Astrocyte (in vitro differentiated cells and primary cell): ENCODE results near the gene MORN1. TPM values are rescaled to one million over a fixed set of nuclear protein-coding genes. Genes with fewer than 3 reads are reported as not detected.
"Not testable (repeated sequence)": the region's sequence is repeated elsewhere in the genome, so short reads cannot be mapped to it uniquely, and the experiment has no call there.

ENCODE experiments used
- DNase-seq: peaks from one replicate; pipeline ENCODE4 v3.0.0-alpha.2; 2010; ENCODE audit warnings: low read depth
- FAIRE-seq: peaks from 2 replicates; lab custom pipeline; 2011; peaks lifted over from hg19 to GRCh38; lab: Jason Lieb, UNC
- H2AFZ ChIP-seq: 2 replicates; pipeline ENCODE4 v1.6.0; 2012; ENCODE audit warnings: low read depth, low read length, inconsistent platforms
- H3K27ac ChIP-seq: 2 replicates; pipeline ENCODE4 v1.5.1; 2011; ENCODE audit warnings: low read depth, low read length, inconsistent platforms
- H3K27me3 ChIP-seq: 2 replicates; pipeline ENCODE4 v1.6.0; 2011; ENCODE audit warnings: low read length, inconsistent platforms; ENCODE audit not compliant: insufficient read depth
- H3K36me3 ChIP-seq: 2 replicates; pipeline ENCODE4 v1.5.1; 2011; ENCODE audit warnings: low read length, inconsistent platforms; ENCODE audit not compliant: insufficient read depth
- H3K4me1 ChIP-seq: 2 replicates; pipeline ENCODE4 v1.5.1; 2011; ENCODE audit warnings: low read length, inconsistent platforms; ENCODE audit not compliant: insufficient read depth
- H3K4me2 ChIP-seq: 2 replicates; pipeline ENCODE4 v1.6.0; 2012; ENCODE audit warnings: low read length, inconsistent platforms
- H3K4me3 ChIP-seq: 2 replicates; pipeline ENCODE4 v1.5.1; 2011; ENCODE audit warnings: low read depth, mild to moderate bottlenecking, low read length, inconsistent platforms; ENCODE audit not compliant: insufficient read depth
- H3K79me2 ChIP-seq: 2 replicates; pipeline ENCODE4 v1.6.0; 2012; ENCODE audit warnings: mild to moderate bottlenecking, low read length, inconsistent platforms; ENCODE audit not compliant: insufficient read depth
- H3K9ac ChIP-seq: 2 replicates; pipeline ENCODE4 v1.6.0; 2012; ENCODE audit warnings: mild to moderate bottlenecking, low read length, inconsistent platforms
- H3K9me3 ChIP-seq: 2 replicates; pipeline ENCODE4 v1.5.1; 2012; ENCODE audit warnings: low read depth, mild to moderate bottlenecking, low read length, inconsistent platforms; ENCODE audit not compliant: insufficient read depth
- H4K20me1 ChIP-seq: 2 replicates; pipeline ENCODE4 v1.6.0; 2012; ENCODE audit warnings: low read length, inconsistent platforms; ENCODE audit not compliant: insufficient read depth
- H3K27ac Mint-ChIP-seq: one replicate; pipeline ENCODE4 v1.8.0; 2021; ENCODE audit warnings: mild to moderate bottlenecking, mixed read lengths; ENCODE audit not compliant: unreplicated experiment
- H3K27me3 Mint-ChIP-seq: one replicate; pipeline ENCODE4 v1.8.0; 2021; ENCODE audit warnings: low read depth, mixed read lengths; ENCODE audit not compliant: unreplicated experiment
- H3K36me3 Mint-ChIP-seq: one replicate; pipeline ENCODE4 v1.8.0; 2021; ENCODE audit warnings: low read depth, mixed read lengths; ENCODE audit not compliant: unreplicated experiment
- H3K4me1 Mint-ChIP-seq: one replicate; pipeline ENCODE4 v1.8.0; 2021; ENCODE audit warnings: low read depth, mixed read lengths; ENCODE audit not compliant: unreplicated experiment
- H3K4me3 Mint-ChIP-seq: one replicate; pipeline ENCODE4 v1.8.0; 2021; ENCODE audit warnings: mild to moderate bottlenecking, moderate library complexity, mixed read lengths; ENCODE audit not compliant: unreplicated experiment
- H3K9me3 Mint-ChIP-seq: one replicate; pipeline ENCODE4 v1.8.0; 2021; ENCODE audit warnings: mild to moderate bottlenecking, mixed read lengths; ENCODE audit not compliant: unreplicated experiment
- EZH2 ChIP-seq: IDR thresholded peaks from 2 replicates; pipeline ENCODE4 v1.6.1; 2012; ENCODE audit warnings: mild to moderate bottlenecking, low read length, inconsistent platforms; ENCODE audit not compliant: insufficient read depth
- total RNA-seq: library from RNA; stranded (reverse); gene quantifications from 2 replicates; pipeline ENCODE4 v1.2.1, GENCODE V29; 2021
- TF ChIP-seq, protein P1 (sequence below): IDR thresholded peaks from 2 replicates; pipeline ENCODE4 v1.5.1; 2011; ENCODE audit warnings: low read depth, mild to moderate bottlenecking, inconsistent platforms, low read length, moderate library complexity; ENCODE audit not compliant: insufficient read depth

MORN1 gene
- total RNA-seq, 1 donor from 2014 or later, result 9.2 TPM

GRCh38 chr1:2334883-2335534 lies 56.3 kb downstream of the MORN1 start:
- no peak overlapping the region for H3K27ac Mint-ChIP-seq
- no peak for DNase-seq
- Histone ChIP-seq H4K20me1 (no peaks in the 10 kb centered on the region), H3K27ac (no peak overlapping the region), H3K36me3 (no peaks in the 10 kb centered on the region), H2AFZ (peak overlapping the region; percentile 32), H3K4me1 (peaks cover 17% of the 10 kb centered on the region), H3K9ac (no peak overlapping the region), H3K79me2 (no peaks in the 10 kb centered on the region), H3K4me3 (no peak overlapping the region), H3K27me3 (no peaks in the 10 kb centered on the region), H3K4me2 (peak overlapping the region; percentile 23), H3K9me3 (no peaks in the 10 kb centered on the region)
- TF ChIP-seq, protein P1, sequence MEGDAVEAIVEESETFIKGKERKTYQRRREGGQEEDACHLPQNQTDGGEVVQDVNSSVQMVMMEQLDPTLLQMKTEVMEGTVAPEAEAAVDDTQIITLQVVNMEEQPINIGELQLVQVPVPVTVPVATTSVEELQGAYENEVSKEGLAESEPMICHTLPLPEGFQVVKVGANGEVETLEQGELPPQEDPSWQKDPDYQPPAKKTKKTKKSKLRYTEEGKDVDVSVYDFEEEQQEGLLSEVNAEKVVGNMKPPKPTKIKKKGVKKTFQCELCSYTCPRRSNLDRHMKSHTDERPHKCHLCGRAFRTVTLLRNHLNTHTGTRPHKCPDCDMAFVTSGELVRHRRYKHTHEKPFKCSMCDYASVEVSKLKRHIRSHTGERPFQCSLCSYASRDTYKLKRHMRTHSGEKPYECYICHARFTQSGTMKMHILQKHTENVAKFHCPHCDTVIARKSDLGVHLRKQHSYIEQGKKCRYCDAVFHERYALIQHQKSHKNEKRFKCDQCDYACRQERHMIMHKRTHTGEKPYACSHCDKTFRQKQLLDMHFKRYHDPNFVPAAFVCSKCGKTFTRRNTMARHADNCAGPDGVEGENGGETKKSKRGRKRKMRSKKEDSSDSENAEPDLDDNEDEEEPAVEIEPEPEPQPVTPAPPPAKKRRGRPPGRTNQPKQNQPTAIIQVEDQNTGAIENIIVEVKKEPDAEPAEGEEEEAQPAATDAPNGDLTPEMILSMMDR, result no peak
- TF ChIP-seq EZH2, result no peak
- peaks cover 19% of the 10 kb centered on the region for H3K27me3 Mint-ChIP-seq
- H3K4me3 Mint-ChIP-seq, result no peak overlapping the region
- no peak for FAIRE-seq
- H3K9me3 Mint-ChIP-seq, result no peaks in the 10 kb centered on the region
- peaks cover 2% of the 10 kb centered on the region for H3K4me1 Mint-ChIP-seq
- H3K36me3 Mint-ChIP-seq, result peaks cover 2% of the 10 kb centered on the region

- Mint-ChIP-seq H3K27ac (no peak overlapping the region), H3K27me3 (peaks cover 19% of the 10 kb centered on the region), H3K4me3 (no peak overlapping the region), H3K4me1 (peaks cover 2% of the 10 kb centered on the region), H3K36me3 (peaks cover 2% of the 10 kb centered on the region), H3K9me3 (no peaks in the 10 kb centered on the region)
- H3K27ac ChIP-seq, result no peak overlapping the region
- no peak for TF ChIP-seq EZH2
- TF ChIP-seq, protein P1, result no peak
- no peak overlapping the region for H3K4me2 ChIP-seq
- H3K79me2 ChIP-seq, result no peaks in the 10 kb centered on the region
- H3K9me3 ChIP-seq, result no peaks in the 10 kb centered on the region
- no peak for DNase-seq
- H4K20me1 ChIP-seq, result no peaks in the 10 kb centered on the region
- H3K36me3 ChIP-seq, result no peaks in the 10 kb centered on the region
- no peak for FAIRE-seq
- H3K27me3 ChIP-seq, result no peaks in the 10 kb centered on the region
- H2AFZ ChIP-seq, result no peak overlapping the region
- H3K4me3 ChIP-seq, result no peak overlapping the region
- H3K9ac ChIP-seq, result no peak overlapping the region
- H3K4me1 ChIP-seq, result peaks cover 21% of the 10 kb centered on the region
These were observed 57.0 kb downstream of the MORN1 start for GRCh38 chr1:2334366-2334765.

DNA sequence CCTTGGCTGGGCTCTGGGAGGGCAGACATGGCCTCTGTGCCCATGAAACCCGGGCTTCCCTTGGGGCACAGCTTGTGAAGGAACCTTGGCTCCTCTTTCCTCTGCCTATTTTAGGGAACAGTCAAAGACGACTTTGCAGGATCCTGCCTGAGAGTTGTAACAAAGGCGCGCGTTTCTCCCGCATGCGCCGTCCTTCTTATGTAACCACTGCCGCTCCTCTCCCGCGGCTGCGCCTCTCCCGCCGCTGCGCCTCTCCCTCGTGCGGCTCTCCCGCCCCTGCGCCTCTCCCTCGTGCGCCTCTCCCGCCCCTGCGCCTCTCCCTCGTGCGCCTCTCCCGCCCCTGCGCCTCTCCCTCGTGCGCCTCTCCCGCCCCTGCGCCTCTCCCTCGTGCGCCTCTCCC lies 59.8 kb downstream of the MORN1 start:
- H3K9ac ChIP-seq, H3K27me3 ChIP-seq, H3K4me1 Mint-ChIP-seq, H2AFZ ChIP-seq, FAIRE-seq, H3K79me2 ChIP-seq, DNase-seq, H3K36me3 ChIP-seq, H3K36me3 Mint-ChIP-seq, H3K4me3 Mint-ChIP-seq, H3K9me3 ChIP-seq, H3K4me2 ChIP-seq, H3K27ac Mint-ChIP-seq, H3K9me3 Mint-ChIP-seq, H3K4me3 ChIP-seq, H4K20me1 ChIP-seq, H3K27ac ChIP-seq: not testable (repeated sequence)
- H3K27me3 Mint-ChIP-seq, result peaks cover 13% of the 10 kb centered on the region
- H3K4me1 ChIP-seq, result peaks cover 21% of the 10 kb centered on the region
